HEK293 (cell line): ENCODE data around the gene HSPA2.

Experiments
- CTCF ChIA-PET: fragments of 350-600 bp; formaldehyde crosslinking; extraction: SDS; loops from one replicate; lab custom pipeline; 2021; ENCODE audit warnings: antibody characterized with exemption; lab: Yijun Ruan, JAX
- POLR2A ChIA-PET: fragments of 300-600 bp; formaldehyde crosslinking; extraction: SDS; loops from one replicate; lab custom pipeline; 2020; ENCODE audit warnings: antibody characterized with exemption, inconsistent platforms; lab: Yijun Ruan, JAX
- H3K27ac ChIP-seq: fragments of 200-500 bp; sonication (Bioruptor generic); 2 replicates; pipeline ENCODE4 v1.5.1; 2014; ENCODE audit warnings: low read depth, low read length, control low read depth, inconsistent platforms; ENCODE audit errors: extremely low read depth
- H3K36me3 ChIP-seq, 2 experiments: fragments of 200-500 bp in 1 of 2; sonication (Bioruptor generic) in 1 of 2; 1 replicate in 1 of 2; 2 replicates in 1 of 2; pipeline ENCODE4 v1.5.1; 2014 to 2017; ENCODE audit warnings: inconsistent platforms in 2 of 2, low read length in 2 of 2; ENCODE audit not compliant: control insufficient read depth in 2 of 2, insufficient read depth in 1 of 2
- H3K4me1 ChIP-seq: fragments of 200-500 bp; sonication (Bioruptor generic); 2 replicates; pipeline ENCODE4 v1.5.1; 2014; ENCODE audit warnings: mild to moderate bottlenecking, low read length, inconsistent platforms; ENCODE audit not compliant: control insufficient read depth, insufficient read depth
- H3K4me3 ChIP-seq: 2 replicates; pipeline ENCODE4 v1.5.1; 2011; ENCODE audit warnings: low read depth, mild to moderate bottlenecking, control low read depth, low read length, moderate library complexity
- H3K9me3 ChIP-seq: fragments of 200-500 bp; sonication (Bioruptor generic); 2 replicates; pipeline ENCODE4 v1.5.1; 2014; ENCODE audit warnings: low read depth, low read length, inconsistent platforms; ENCODE audit not compliant: control insufficient read depth, insufficient read depth
- EGR2 ChIP-seq: fragments of 450-650 bp; formaldehyde crosslinking; IDR thresholded peaks from 2 replicates; pipeline ENCODE4 v1.5.1; 2016; ENCODE audit warnings: low read depth, missing biosample characterization, missing genetic modification characterization
- HOXC10 ChIP-seq: sonication (generic); formaldehyde crosslinking; IDR thresholded peaks from 2 replicates; pipeline ENCODE4 v1.8.1; 2023; ENCODE audit warnings: mild to moderate bottlenecking, missing genetic modification reagents
- KLF10 ChIP-seq: fragments of 450-650 bp; IDR thresholded peaks from 2 replicates; pipeline ENCODE4 v1.5.1; 2018; ENCODE audit warnings: missing biosample characterization, mild to moderate bottlenecking, missing genetic modification characterization
- OSR2 ChIP-seq: fragments of 450-650 bp; formaldehyde crosslinking; IDR thresholded peaks from 2 replicates; pipeline ENCODE4 v1.5.1; 2016; ENCODE audit warnings: missing biosample characterization, missing genetic modification characterization
- YY2 ChIP-seq: fragments of 450-650 bp; formaldehyde crosslinking; IDR thresholded peaks from 2 replicates; pipeline ENCODE4 v1.5.1; 2016; ENCODE audit warnings: missing biosample characterization, missing genetic modification characterization
- ZBTB17 ChIP-seq: fragments of 450-650 bp; formaldehyde crosslinking; IDR thresholded peaks from 2 replicates; pipeline ENCODE4 v1.5.1; 2016; ENCODE audit warnings: missing biosample characterization, missing genetic modification characterization
- ZBTB21 ChIP-seq: fragments of 450-650 bp; formaldehyde crosslinking; IDR thresholded peaks from 2 replicates; pipeline ENCODE4 v1.5.1; 2017; ENCODE audit warnings: missing biosample characterization, missing genetic modification characterization
- ZBTB44 ChIP-seq: fragments of 450-650 bp; IDR thresholded peaks from 2 replicates; pipeline ENCODE4 v1.5.1; 2018; ENCODE audit warnings: missing biosample characterization, mild to moderate bottlenecking, missing genetic modification characterization
- ZBTB48 ChIP-seq: fragments of 450-650 bp; formaldehyde crosslinking; IDR thresholded peaks from 2 replicates; pipeline ENCODE4 v1.5.1; 2016; ENCODE audit warnings: missing biosample characterization, missing genetic modification characterization
- ZNF10 ChIP-seq: fragments of 450-650 bp; formaldehyde crosslinking; IDR thresholded peaks from 2 replicates; pipeline ENCODE4 v1.5.1; 2017; ENCODE audit warnings: missing biosample characterization, missing genetic modification characterization
- ZNF112 ChIP-seq: fragments of 450-650 bp; formaldehyde crosslinking; IDR thresholded peaks from 2 replicates; pipeline ENCODE4 v1.5.0; 2017; ENCODE audit warnings: missing biosample characterization, missing genetic modification characterization
- ZNF16 ChIP-seq: fragments of 450-650 bp; formaldehyde crosslinking; IDR thresholded peaks from 2 replicates; pipeline ENCODE4 v1.5.1; 2016; ENCODE audit warnings: low read depth, missing biosample characterization, missing genetic modification characterization
- ZNF184 ChIP-seq: fragments of 450-650 bp; IDR thresholded peaks from 2 replicates; pipeline ENCODE4 v1.5.1; 2018; ENCODE audit warnings: missing biosample characterization, mild to moderate bottlenecking, missing genetic modification characterization
- ZNF2 ChIP-seq: fragments of 450-650 bp; formaldehyde crosslinking; IDR thresholded peaks from 2 replicates; pipeline ENCODE4 v1.5.1; 2016; ENCODE audit warnings: missing biosample characterization, missing genetic modification characterization
- ZNF302 ChIP-seq: fragments of 450-650 bp; formaldehyde crosslinking; IDR thresholded peaks from 2 replicates; pipeline ENCODE4 v1.5.1; 2016; ENCODE audit warnings: missing biosample characterization, missing genetic modification characterization, low read depth
- ZNF394 ChIP-seq: fragments of 450-650 bp; formaldehyde crosslinking; IDR thresholded peaks from 2 replicates; pipeline ENCODE4 v1.5.1; 2016; ENCODE audit warnings: missing biosample characterization, missing genetic modification characterization, mild to moderate bottlenecking, moderate library complexity, borderline replicate concordance
- ZNF510 ChIP-seq: fragments of 450-650 bp; formaldehyde crosslinking; IDR thresholded peaks from 2 replicates; pipeline ENCODE4 v1.5.1; 2018; ENCODE audit warnings: mild to moderate bottlenecking, missing genetic modification characterization, missing biosample characterization; ENCODE audit not compliant: insufficient replicate concordance
- ZNF530 ChIP-seq: fragments of 450-650 bp; formaldehyde crosslinking; IDR thresholded peaks from 2 replicates; pipeline ENCODE4 v1.5.1; 2016; ENCODE audit warnings: low read depth, missing biosample characterization, missing genetic modification characterization
- ZNF548 ChIP-seq: fragments of 450-650 bp; formaldehyde crosslinking; IDR thresholded peaks from 2 replicates; pipeline ENCODE4 v1.5.1; 2016; ENCODE audit warnings: missing biosample characterization, missing genetic modification characterization
- ZNF558 ChIP-seq: fragments of 450-650 bp; formaldehyde crosslinking; IDR thresholded peaks from 2 replicates; pipeline ENCODE4 v1.5.1; 2016; ENCODE audit warnings: missing biosample characterization, missing genetic modification characterization
- ZNF585B ChIP-seq: fragments of 450-650 bp; formaldehyde crosslinking; IDR thresholded peaks from 2 replicates; pipeline ENCODE4 v1.5.1; 2016; ENCODE audit warnings: missing biosample characterization, missing genetic modification characterization
- ZNF623 ChIP-seq: fragments of 450-650 bp; formaldehyde crosslinking; IDR thresholded peaks from 2 replicates; pipeline ENCODE4 v1.5.1; 2016; ENCODE audit warnings: missing biosample characterization, missing genetic modification characterization
- ZNF677 ChIP-seq: fragments of 450-650 bp; IDR thresholded peaks from 2 replicates; pipeline ENCODE4 v1.5.0; 2018; ENCODE audit warnings: missing biosample characterization, mild to moderate bottlenecking, missing genetic modification characterization, moderate library complexity
- ZNF701 ChIP-seq: fragments of 450-650 bp; formaldehyde crosslinking; IDR thresholded peaks from 2 replicates; pipeline ENCODE4 v1.5.1; 2016; ENCODE audit warnings: missing biosample characterization, missing genetic modification characterization
- ZNF837 ChIP-seq: fragments of 450-650 bp; formaldehyde crosslinking; IDR thresholded peaks from 2 replicates; pipeline ENCODE4 v1.5.1; 2016; ENCODE audit warnings: missing biosample characterization, missing genetic modification characterization
- ZXDB ChIP-seq: fragments of 450-650 bp; formaldehyde crosslinking; IDR thresholded peaks from 2 replicates; pipeline ENCODE4 v1.5.1; 2016; ENCODE audit warnings: missing biosample characterization, missing genetic modification characterization
- TF ChIP-seq, protein P1 (sequence below): fragments of 450-650 bp; formaldehyde crosslinking; IDR thresholded peaks from 2 replicates; pipeline ENCODE4 v1.5.1; 2017; ENCODE audit warnings: missing biosample characterization, missing genetic modification characterization
- TF ChIP-seq, protein P2 (sequence below): fragments of 450-650 bp; formaldehyde crosslinking; conservative IDR thresholded peaks from 2 replicates; pipeline ENCODE4 v1.5.1; 2016; ENCODE audit warnings: low read depth, missing biosample characterization, missing genetic modification characterization

Gene HSPA2

DNA sequence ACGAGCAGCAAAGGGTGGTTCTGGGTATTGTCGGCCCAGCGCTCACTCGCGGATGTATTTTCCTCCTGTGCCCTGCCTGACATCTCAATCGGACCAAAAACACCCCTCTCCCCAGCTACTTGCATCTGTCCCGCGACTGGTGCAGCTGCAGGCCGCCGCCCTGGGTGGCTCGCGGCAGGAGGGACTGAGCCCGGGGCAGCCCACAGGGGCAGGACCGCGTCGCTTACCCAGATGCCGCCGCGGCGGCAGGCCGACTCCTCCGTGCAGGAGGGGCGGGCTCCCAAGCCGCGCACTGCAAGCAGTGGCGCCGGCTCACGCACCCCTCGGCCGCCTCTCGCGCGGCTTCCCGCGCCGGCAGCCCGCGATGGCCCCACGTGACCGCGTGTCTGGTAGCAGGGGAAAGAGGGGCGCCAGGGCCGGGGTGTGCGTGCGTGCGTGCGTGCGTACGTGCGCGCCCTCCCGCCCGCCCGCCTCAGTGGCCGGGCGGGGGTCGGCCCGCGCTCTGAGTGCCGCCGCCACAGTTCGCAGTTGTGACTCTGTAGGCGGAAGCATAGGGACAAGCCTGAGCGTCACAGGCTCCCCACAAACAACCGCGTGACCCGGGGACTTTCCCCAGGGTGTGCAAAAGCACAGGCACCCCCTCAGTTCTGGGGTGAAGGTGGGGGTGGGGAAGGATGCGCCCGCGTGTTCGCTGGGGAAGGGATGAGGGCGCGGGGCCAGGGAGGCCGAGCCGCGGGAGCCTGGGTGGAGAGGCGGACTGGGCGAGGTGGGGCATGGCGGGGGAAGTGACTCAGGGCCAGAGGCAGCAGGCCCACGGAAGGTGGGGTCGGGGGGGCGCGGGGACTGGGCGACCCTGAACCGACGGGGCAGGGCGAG is 36.9 kb upstream of the HSPA2 start, which contains the start of gene ZBTB25 (continued):
- peak; percentile 53 for TF ChIP-seq EGR2 (tag by site-specific recombination)

DNA sequence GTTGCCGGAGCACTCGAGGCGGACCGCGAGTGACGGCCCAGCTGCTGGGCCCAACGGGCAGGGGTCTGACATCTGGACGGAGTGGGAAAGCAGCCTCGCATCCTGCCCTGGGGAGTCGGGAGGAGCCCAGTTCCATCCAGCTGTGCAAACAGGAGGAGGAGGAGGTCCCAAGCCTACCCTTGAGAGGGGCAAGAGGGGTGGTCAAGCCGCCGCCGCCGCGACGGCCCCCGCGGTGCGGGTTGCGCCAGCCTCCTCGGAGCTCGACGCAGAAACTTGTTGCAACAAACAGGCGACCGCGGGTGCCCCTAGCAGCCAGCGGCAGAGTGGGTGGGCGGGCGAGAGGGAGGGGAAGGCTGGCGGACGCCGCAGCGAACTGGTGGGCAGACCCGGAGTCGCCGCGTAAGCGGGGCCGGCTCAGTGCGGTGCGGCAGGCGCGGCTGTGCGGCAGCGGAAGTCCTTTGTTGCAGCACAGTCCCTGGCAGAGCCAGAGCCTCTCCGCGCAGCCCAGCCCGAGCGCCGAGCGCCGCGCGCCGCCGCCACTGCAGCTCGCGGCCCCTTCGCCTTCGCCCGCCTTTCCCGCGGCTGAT is 36.1 kb upstream of the HSPA2 start, which contains the start of gene ZBTB1:
Gene ZBTB1 (plus strand): TSS at position 461 of the 587 bp plus-strand sequence. CDS start 16,735 bp downstream, outside the sequence.
- H3K4me3 ChIP-seq = peak within 1 kb of the TSS; percentile 62
- CTCF ChIA-PET = interaction anchor here (0.6 to 1.2 kb wide), 3 partner anchors 25 to 201 kb away, joined by 3 read pairs; no protein-coding TSS in a partner anchor
- peak within 1 kb of the TSS; percentile 99 for H3K27ac ChIP-seq
- peaks cover 23% of the 10 kb centered on the region for H3K4me1 ChIP-seq
- POLR2A ChIA-PET = interaction anchor here (0.5 to 5.2 kb wide), 31 partner anchors 8 to 630 kb away, joined by 3 to 54 read pairs (median 4); partner anchors contain the start of genes HSPA2 and MTHFD1
- H3K36me3 ChIP-seq = no peaks in the 10 kb centered on the region; a peak in 1 of 3 replicates
- H3K9me3 ChIP-seq = no peaks in the 10 kb centered on the region
- TF ChIP-seq ZNF677 (no peak), ZNF585B (tag by site-specific recombination) (no peak), ZNF394 (tag by site-specific recombination) (peak; percentile 55; the same call in 1 of the 2 replicates), ZBTB48 (tag by site-specific recombination) (no peak), ZNF510 (tag by site-specific recombination) (no peak), EGR2 (tag by site-specific recombination) (peak; percentile 32; the same call in 1 of the 2 replicates), ZBTB44 (tag by site-specific recombination) (peak; percentile 89), HOXC10 (CRISPR knock-in tag) (0 out of 2 replicates have a peak, but pooled peaks have one; percentile 1), OSR2 (tag by site-specific recombination) (no peak), ZNF184 (tag by site-specific recombination) (no peak), ZNF623 (tag by site-specific recombination) (no peak), ZNF701 (tag by site-specific recombination) (no peak), ZNF302 (tag by site-specific recombination) (no peak), ZNF2 (tag by site-specific recombination) (no peak), ZBTB21 (no peak), ZNF558 (tag by site-specific recombination) (no peak), ZBTB17 (tag by site-specific recombination) (peak; percentile 80), YY2 (no peak), ZNF112 (tag by site-specific recombination) (no peak), ZNF548 (tag by site-specific recombination) (no peak), ZNF530 (no peak), ZNF16 (tag by site-specific recombination) (no peak), ZXDB (tag by site-specific recombination) (peak; percentile 88), ZNF837 (tag by site-specific recombination) (peak; percentile 48; the same call in 1 of the 2 replicates), KLF10 (tag by site-specific recombination) (no peak), ZNF10 (tag by site-specific recombination) (no peak)
- TF ChIP-seq, protein P1, sequence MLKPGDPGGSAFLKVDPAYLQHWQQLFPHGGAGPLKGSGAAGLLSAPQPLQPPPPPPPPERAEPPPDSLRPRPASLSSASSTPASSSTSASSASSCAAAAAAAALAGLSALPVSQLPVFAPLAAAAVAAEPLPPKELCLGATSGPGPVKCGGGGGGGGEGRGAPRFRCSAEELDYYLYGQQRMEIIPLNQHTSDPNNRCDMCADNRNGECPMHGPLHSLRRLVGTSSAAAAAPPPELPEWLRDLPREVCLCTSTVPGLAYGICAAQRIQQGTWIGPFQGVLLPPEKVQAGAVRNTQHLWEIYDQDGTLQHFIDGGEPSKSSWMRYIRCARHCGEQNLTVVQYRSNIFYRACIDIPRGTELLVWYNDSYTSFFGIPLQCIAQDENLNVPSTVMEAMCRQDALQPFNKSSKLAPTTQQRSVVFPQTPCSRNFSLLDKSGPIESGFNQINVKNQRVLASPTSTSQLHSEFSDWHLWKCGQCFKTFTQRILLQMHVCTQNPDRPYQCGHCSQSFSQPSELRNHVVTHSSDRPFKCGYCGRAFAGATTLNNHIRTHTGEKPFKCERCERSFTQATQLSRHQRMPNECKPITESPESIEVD (tag by site-specific recombination) = no peak
- TF ChIP-seq, protein P2, sequence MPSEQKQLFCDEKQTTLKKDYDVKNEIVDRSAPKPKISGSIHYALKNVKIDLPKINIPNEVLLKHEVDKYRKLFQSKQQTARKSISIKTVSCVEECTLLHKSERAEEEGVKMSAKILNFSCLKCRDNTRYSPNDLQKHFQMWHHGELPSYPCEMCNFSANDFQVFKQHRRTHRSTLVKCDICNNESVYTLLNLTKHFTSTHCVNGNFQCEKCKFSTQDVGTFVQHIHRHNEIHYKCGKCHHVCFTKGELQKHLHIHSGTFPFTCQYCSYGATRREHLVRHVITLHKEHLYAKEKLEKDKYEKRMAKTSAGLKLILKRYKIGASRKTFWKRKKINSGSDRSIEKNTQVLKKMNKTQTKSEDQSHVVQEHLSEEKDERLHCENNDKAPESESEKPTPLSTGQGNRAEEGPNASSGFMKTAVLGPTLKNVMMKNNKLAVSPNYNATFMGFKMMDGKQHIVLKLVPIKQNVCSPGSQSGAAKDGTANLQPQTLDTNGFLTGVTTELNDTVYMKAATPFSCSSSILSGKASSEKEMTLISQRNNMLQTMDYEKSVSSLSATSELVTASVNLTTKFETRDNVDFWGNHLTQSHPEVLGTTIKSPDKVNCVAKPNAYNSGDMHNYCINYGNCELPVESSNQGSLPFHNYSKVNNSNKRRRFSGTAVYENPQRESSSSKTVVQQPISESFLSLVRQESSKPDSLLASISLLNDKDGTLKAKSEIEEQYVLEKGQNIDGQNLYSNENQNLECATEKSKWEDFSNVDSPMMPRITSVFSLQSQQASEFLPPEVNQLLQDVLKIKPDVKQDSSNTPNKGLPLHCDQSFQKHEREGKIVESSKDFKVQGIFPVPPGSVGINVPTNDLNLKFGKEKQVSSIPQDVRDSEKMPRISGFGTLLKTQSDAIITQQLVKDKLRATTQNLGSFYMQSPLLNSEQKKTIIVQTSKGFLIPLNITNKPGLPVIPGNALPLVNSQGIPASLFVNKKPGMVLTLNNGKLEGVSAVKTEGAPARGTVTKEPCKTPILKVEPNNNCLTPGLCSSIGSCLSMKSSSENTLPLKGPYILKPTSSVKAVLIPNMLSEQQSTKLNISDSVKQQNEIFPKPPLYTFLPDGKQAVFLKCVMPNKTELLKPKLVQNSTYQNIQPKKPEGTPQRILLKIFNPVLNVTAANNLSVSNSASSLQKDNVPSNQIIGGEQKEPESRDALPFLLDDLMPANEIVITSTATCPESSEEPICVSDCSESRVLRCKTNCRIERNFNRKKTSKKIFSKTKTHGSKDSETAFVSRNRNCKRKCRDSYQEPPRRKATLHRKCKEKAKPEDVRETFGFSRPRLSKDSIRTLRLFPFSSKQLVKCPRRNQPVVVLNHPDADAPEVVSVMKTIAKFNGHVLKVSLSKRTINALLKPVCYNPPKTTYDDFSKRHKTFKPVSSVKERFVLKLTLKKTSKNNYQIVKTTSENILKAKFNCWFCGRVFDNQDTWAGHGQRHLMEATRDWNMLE (tag by site-specific recombination) = no peak
